Measurements from ENCODE around the gene KCNRG.
"Not testable (repeated sequence)": the region's sequence is repeated elsewhere in the genome, so short reads cannot be mapped to it uniquely, and the experiment has no call there.

Gene KCNRG

DNA sequence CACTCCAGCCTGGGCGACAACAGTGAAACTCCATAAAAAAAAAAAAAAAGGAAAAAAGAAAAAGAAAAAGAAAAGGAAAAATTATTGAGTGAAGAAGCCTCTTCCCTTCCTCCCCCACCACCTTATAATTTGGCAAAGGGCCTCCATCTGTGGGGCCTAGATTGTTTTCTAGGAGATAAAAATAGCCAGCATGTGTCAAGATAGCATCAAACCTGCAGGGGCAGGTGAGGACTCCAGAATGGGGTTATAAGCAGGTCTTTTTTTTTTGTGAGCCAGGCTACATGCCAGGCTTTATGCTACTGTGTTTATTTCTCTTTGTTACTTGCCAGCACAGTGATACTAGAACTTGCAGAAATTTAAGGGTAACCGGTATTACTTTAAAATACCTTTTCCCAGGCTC lies 30.1 kb upstream of the KCNRG start:
- no peak for DNase-seq (ENCODE audit: low spot score)
- TF ChIP-seq, protein P1, sequence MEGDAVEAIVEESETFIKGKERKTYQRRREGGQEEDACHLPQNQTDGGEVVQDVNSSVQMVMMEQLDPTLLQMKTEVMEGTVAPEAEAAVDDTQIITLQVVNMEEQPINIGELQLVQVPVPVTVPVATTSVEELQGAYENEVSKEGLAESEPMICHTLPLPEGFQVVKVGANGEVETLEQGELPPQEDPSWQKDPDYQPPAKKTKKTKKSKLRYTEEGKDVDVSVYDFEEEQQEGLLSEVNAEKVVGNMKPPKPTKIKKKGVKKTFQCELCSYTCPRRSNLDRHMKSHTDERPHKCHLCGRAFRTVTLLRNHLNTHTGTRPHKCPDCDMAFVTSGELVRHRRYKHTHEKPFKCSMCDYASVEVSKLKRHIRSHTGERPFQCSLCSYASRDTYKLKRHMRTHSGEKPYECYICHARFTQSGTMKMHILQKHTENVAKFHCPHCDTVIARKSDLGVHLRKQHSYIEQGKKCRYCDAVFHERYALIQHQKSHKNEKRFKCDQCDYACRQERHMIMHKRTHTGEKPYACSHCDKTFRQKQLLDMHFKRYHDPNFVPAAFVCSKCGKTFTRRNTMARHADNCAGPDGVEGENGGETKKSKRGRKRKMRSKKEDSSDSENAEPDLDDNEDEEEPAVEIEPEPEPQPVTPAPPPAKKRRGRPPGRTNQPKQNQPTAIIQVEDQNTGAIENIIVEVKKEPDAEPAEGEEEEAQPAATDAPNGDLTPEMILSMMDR (IDR thresholded peaks at IDR 0.05; ENCODE audit: extremely low read depth, missing control alignments), result no peak

- DNase-seq (ENCODE audit: low spot score), result no peak
- TF ChIP-seq, protein P1 (IDR thresholded peaks at IDR 0.05; ENCODE audit: extremely low read depth, missing control alignments), result no peak
These were observed 28.8 kb upstream of the KCNRG start for GRCh38 chr13:49986471-49986870.

DNA sequence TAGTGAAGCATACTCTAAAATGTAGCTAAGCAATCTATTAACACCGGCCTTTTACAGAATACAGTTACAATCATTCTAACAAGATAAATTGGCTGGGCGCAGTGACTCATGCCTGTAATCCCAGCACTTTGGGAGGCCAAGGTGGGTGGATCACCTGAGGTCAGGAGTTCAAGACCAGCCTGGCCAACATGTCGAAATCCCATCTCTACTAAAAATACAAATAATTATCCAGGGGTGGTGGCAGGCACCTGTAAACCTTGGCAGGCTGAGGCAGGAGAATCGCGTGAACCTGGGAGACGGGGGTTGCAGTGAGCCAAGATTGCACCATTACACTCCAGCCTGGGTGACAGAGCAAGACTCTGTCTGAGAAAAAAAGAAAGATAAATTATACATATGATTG lies 24.6 kb upstream of the KCNRG start:
- not testable (repeated sequence) for DNase-seq (ENCODE audit: low spot score)

- TF ChIP-seq, protein P1 (IDR thresholded peaks at IDR 0.05; ENCODE audit: extremely low read depth, missing control alignments), result no peak
- no peak for DNase-seq (ENCODE audit: low spot score)
These were observed 22.1 kb upstream of the KCNRG start for GRCh38 chr13:49993111-49993510.

- TF ChIP-seq, protein P1 (IDR thresholded peaks at IDR 0.05; ENCODE audit: extremely low read depth, missing control alignments), result no peak
These were observed 21.6 kb upstream of the KCNRG start for GRCh38 chr13:49993666-49994065.

GRCh38 chr13:49995625-49996101 lies 19.6 kb upstream of the KCNRG start:
- TF ChIP-seq, protein P1 (IDR thresholded peaks at IDR 0.05; ENCODE audit: extremely low read depth, missing control alignments), result no peak
- DNase-seq (ENCODE audit: low spot score), result peak; percentile 34

More at GRCh38 chr13:49993666-49994065, 21.6 kb upstream of the KCNRG start:
- no peak for DNase-seq (ENCODE audit: low spot score)

DNA sequence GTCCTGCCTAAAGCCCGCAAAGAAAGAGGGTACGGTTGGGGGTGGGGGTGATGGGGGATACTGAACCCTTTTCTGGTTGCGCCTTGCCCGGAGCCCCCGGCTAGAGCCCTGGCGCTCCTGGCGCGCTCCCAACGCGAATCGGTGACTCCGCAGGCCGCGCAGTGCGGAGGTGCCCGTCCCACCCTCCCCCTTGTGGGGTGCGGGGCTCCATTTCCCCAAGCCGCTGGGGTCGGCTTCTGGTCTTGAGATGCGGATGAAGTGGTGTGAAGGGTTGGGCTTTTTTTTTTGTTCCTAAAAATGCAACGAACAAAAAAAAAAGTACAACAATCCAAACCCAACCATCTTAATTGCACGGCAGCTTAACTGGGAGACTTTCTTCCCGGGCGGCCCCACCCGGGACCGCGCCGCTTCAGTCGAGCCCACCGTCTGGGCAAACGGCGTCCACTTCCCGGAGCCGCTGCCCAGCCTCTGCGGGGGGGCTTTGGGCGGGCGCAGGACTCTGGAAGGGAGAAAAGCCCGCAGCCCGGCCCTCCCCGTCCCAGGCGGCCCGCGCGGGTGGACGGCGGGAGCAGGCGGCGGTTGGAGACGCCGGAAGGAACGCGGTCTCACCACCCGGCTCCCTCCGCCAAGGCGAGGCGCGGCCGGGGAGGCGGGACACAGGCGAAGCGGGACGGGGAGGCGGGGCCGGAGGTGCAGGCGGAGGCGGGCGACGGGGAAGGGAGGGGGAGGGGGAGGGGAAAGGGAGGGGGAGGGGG lies 18.9 kb upstream of the KCNRG start:
- peak; percentile 94 for DNase-seq (ENCODE audit: low spot score)
- TF ChIP-seq, protein P1 (IDR thresholded peaks at IDR 0.05; ENCODE audit: extremely low read depth, missing control alignments), result no peak
